NB4 (cell line): ENCODE measurements around the gene BTBD1.

ENCODE experiments used
- DNase-seq: peaks from one replicate; pipeline ENCODE4 v3.0.0; 2010; ENCODE audit warnings: low read depth
- H3K4me3 ChIP-seq: one replicate; pipeline ENCODE4 v1.5.1; 2011; ENCODE audit warnings: mild to moderate bottlenecking, low read depth, low read length, moderate library complexity
- MAX ChIP-seq: IDR thresholded peaks from 2 replicates; pipeline ENCODE4 v1.6.1; 2011; ENCODE audit warnings: low read depth, low read length
- MYC ChIP-seq: IDR thresholded peaks from 2 replicates; pipeline ENCODE4 v1.6.1; 2011; ENCODE audit warnings: low read depth, low read length
- POLR2A ChIP-seq: IDR thresholded peaks from 2 replicates; pipeline ENCODE4 v1.6.1; 2011; ENCODE audit warnings: mild to moderate bottlenecking; ENCODE audit not compliant: insufficient read length; ENCODE audit errors: extremely low read depth
- TF ChIP-seq, protein P1 (sequence below): IDR thresholded peaks from one replicate; pipeline ENCODE4 v1.5.1; 2012; ENCODE audit warnings: low read depth, low read length

Gene BTBD1

DNA sequence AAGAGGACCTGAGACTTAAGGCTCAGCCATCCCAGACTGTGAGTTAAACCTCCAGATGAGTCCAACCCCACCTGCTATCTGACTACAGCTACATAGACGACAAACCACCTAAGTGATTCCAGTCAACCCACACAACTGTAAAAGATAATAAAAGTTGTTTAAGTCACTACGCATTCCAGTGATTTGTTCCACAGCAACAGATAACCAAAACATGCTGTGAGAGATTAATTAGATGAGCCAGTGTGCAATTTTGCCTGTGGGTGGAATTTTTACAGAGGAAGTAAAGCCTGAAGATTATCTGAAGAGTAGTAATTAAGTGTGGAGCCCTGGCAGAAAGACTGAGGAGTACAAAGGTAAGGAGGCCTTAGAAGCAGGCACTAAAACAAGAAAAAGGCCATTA, 5.4 kb downstream of the BTBD1 start:
- no peak for DNase-seq
- peak overlapping the region; percentile 10 for H3K4me3 ChIP-seq
- no peak for TF ChIP-seq POLR2A
- TF ChIP-seq MAX: no peak
- TF ChIP-seq, protein P1, sequence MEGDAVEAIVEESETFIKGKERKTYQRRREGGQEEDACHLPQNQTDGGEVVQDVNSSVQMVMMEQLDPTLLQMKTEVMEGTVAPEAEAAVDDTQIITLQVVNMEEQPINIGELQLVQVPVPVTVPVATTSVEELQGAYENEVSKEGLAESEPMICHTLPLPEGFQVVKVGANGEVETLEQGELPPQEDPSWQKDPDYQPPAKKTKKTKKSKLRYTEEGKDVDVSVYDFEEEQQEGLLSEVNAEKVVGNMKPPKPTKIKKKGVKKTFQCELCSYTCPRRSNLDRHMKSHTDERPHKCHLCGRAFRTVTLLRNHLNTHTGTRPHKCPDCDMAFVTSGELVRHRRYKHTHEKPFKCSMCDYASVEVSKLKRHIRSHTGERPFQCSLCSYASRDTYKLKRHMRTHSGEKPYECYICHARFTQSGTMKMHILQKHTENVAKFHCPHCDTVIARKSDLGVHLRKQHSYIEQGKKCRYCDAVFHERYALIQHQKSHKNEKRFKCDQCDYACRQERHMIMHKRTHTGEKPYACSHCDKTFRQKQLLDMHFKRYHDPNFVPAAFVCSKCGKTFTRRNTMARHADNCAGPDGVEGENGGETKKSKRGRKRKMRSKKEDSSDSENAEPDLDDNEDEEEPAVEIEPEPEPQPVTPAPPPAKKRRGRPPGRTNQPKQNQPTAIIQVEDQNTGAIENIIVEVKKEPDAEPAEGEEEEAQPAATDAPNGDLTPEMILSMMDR: no peak
- TF ChIP-seq MYC: no peak

DNA sequence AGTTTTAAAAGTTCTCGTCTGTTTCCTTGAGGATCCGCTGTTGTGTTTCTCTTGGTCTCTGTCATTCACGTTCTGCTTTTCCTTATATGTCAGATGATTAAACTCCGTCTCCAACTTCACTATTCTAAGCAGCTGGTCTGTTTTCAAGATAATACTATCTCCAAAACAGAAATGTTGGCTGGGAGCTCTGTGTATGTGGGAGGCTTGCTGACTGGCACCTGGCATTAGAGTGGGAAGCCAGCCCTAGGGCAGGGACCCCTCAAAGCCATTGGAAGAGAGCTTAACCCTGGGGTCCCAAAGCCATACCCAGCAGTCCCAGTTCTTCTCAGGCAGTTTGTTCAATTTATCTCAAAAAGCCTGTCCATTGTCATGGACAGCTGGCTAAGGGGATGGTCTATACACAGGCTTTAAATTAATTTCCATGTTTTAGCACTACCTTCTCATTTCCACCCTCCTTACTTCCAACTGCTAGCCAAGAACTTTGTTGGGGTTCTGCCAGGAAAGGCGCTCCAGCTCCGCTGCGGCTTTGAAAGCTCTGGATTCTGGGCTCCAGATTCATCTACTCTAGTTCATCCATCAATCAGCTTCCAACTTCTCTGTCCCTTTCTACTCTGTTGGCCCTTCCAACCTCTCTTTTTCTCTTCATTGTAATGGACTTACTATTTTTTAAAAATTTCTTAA, 9.2 kb downstream of the BTBD1 start:
- no peak for TF ChIP-seq MYC
- TF ChIP-seq, protein P1: no peak
- no peak for TF ChIP-seq POLR2A
- TF ChIP-seq MAX: no peak
- DNase-seq: no peak
- no peak overlapping the region for H3K4me3 ChIP-seq

DNA sequence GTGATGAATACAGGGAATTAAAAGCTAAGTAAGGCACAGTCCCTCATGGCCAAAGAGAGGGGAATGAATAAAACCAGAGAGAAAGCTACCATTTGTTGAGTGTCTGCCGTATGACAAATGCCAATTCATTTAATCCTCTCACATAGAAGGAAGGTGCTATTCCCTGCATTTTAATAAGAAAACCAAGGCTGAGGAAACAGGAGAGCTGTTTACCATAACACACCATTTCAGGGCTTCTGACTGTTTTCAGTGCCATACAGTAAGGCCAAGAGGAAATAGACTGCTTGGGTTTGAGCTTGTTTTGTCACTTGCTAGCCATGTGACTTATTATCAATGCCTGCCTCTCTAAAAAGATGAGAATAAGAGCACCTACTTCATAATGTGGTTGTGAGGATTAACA, 10.1 kb downstream of the BTBD1 start:
- DNase-seq: no peak
- TF ChIP-seq, protein P1: no peak
- TF ChIP-seq MAX: no peak
- TF ChIP-seq MYC: no peak
- no peak for TF ChIP-seq POLR2A
- H3K4me3 ChIP-seq: no peak overlapping the region

DNA sequence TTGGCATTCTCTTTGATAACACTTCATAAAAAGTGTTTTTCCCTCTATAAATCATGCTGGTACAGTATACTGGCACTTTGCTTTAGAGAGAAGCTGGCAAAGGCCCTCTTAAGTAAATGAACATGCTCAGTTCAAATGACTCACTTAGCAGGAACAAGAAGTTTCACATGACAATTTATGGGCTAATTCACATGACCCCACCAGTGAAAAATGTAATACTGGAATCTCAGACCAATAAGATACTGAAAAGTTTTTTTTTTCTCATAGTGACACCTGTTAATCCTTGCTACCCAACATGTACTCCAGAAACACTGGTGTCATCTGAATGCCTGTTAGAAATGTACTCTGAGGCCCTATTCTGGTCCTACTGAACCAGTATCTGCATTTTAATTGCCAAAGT, 13.9 kb downstream of the BTBD1 start:
- peak; percentile 28 for DNase-seq
- no peak overlapping the region for H3K4me3 ChIP-seq
- TF ChIP-seq MYC: no peak
- no peak for TF ChIP-seq MAX
- TF ChIP-seq, protein P1: no peak
- no peak for TF ChIP-seq POLR2A

GRCh38 chr15:83046558-83047127, 20.4 kb downstream of the BTBD1 start:
- H3K4me3 ChIP-seq: no peak overlapping the region
- TF ChIP-seq MYC (no peak), MAX (no peak), POLR2A (no peak)
- TF ChIP-seq, protein P1: no peak
- no peak for DNase-seq

- H3K4me3 ChIP-seq: no peak overlapping the region
- DNase-seq: no peak
- TF ChIP-seq MAX (no peak), MYC (no peak), POLR2A (no peak)
- TF ChIP-seq, protein P1: no peak
Observed at GRCh38 chr15:83044156-83044555, 22.9 kb downstream of the BTBD1 start.
